Subcutaneous abdominal adipose tissue (tissue), 5 donors: Measurements from ENCODE around the gene TTR.

Source experiments
- H3K27ac ChIP-seq: one replicate; pipeline ENCODE4 v1.7.0; 2013; ENCODE audit warnings: low read depth, mild to moderate bottlenecking, inconsistent platforms, low read length, moderate library complexity
- H3K27me3 ChIP-seq, 5 donors: one replicate each; pipeline ENCODE4 v1.7.0; 2013; ENCODE audit warnings: low read length in 5 of 5, inconsistent platforms in 1 of 5; ENCODE audit not compliant: control insufficient read depth in 5 of 5, insufficient read depth in 4 of 5
- H3K36me3 ChIP-seq, 5 donors: one replicate each; pipeline ENCODE4 v1.7.0; 2013; ENCODE audit warnings: low read length in 5 of 5; ENCODE audit not compliant: control insufficient read depth in 5 of 5, insufficient read depth in 5 of 5
- H3K4me1 ChIP-seq, 5 donors: one replicate each; pipeline ENCODE4 v1.7.0; 2013; ENCODE audit warnings: low read length in 5 of 5, mild to moderate bottlenecking in 3 of 5, moderate library complexity in 1 of 5; ENCODE audit not compliant: control insufficient read depth in 5 of 5, insufficient read depth in 5 of 5
- H3K4me3 ChIP-seq, 5 donors: one replicate each; pipeline ENCODE4 v1.7.0; 2013; ENCODE audit warnings: low read length in 5 of 5, low read depth in 1 of 5
- H3K9ac ChIP-seq, 5 donors: one replicate each; pipeline ENCODE4 v1.7.0; 2013; ENCODE audit warnings: low read length in 5 of 5, mild to moderate bottlenecking in 4 of 5, moderate library complexity in 3 of 5
- H3K9me3 ChIP-seq, 5 donors: one replicate each; pipeline ENCODE4 v1.7.0; 2013; ENCODE audit warnings: low read length in 5 of 5; ENCODE audit not compliant: control insufficient read depth in 5 of 5
- donor health status: healthy.
- donor health status: healthy.
- donor health status: healthy.
- donor health status: healthy.
- donor health status: healthy.

TTR gene

DNA sequence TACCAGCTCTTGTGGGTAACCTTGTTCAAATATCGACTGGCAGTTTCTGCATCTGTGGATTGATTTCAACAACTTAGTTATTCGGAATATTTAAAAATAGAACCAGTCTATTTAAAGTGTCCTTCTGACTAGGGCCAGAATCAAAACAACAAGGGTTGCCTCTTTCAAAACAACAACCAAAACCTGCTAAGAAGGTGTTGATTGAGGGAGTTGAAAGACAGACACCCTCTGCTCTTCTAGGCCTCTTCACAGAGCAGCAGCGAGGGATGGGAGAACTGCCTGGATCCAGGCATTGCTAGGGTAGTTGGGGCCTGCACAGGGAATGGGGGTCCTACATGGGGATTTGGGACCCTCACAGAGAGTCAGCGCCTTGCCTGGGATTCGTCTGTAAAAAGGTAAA lies 19.8 kb downstream of the TTR start:
- no peaks in the 10 kb centered on the region for H3K36me3 ChIP-seq
- H3K4me3 ChIP-seq = no peak overlapping the region
- H3K9me3 ChIP-seq = no peaks in the 10 kb centered on the region
- no peak overlapping the region for H3K9ac ChIP-seq
- H3K27ac ChIP-seq = no peak overlapping the region
- H3K4me1 ChIP-seq = no peaks in the 10 kb centered on the region
- no peaks in the 10 kb centered on the region for H3K27me3 ChIP-seq

DNA sequence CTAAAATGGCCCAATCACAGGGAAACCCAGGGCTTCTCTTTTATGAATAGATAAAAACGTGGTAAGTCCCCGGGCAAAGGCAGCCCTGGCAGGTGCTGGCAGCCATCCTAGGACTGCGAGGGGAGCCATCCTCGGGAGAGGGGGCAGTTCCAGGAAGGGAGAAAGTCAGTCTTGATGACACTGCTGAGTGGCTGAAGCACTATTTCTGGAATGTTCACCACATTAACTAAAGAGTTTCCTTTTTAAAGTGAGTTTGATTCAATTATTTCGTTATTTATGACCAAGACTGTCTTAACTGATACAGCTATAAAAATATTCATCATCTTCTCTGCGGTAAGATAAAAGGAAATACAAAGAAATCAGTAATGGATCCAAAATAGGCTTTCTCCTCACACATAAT lies 20.4 kb downstream of the TTR start:
- H3K9ac ChIP-seq = no peak overlapping the region
- H3K4me1 ChIP-seq = no peaks in the 10 kb centered on the region
- H3K36me3 ChIP-seq = no peaks in the 10 kb centered on the region
- no peaks in the 10 kb centered on the region for H3K9me3 ChIP-seq
- H3K4me3 ChIP-seq = no peak overlapping the region
- no peaks in the 10 kb centered on the region for H3K27me3 ChIP-seq
- H3K27ac ChIP-seq = no peak overlapping the region

DNA sequence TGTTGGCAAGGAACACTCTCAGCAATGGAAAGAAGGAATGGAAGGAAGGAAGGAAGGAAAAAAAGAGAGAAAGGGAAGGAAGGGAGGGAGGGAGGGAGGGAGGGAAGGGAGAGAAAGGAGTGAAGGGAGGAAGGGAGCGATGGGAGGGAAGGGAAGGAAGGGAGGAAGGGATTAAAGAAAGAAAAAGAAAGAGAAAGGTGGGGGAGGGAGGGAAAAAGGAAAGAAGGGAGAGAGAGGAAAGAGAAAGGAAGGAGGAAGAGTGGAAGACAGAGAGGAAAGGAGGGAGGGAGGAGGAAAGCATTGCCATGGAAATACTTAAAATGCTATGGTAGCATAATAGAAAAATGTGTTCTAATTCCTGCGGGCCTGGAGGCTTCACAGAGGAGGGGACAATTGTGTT lies 22.4 kb downstream of the TTR start:
- Histone ChIP-seq H3K36me3 (no peaks in the 10 kb centered on the region), H3K4me3 (no peak overlapping the region), H3K27me3 (no peaks in the 10 kb centered on the region), H3K27ac (no peak overlapping the region), H3K4me1 (no peaks in the 10 kb centered on the region), H3K9ac (no peak overlapping the region), H3K9me3 (no peaks in the 10 kb centered on the region)

DNA sequence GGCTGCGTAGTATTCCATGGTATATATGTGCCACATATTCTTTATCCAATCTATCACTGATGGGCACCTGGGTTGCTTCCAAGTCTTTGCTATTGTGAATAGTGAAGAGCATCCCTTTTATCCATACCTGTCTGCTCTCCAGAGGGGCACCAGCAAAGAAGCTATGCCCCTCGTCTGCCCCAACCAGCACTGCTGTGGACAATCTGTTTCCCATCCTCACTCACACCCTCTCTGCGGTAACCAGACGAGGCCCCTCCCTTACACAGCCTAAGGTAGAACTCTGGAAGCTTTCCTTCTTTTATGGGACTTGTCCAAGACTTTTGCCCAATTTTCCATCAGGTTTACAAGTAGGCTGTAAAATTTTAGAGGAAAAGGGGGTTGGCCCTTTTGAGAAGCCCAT lies 24.9 kb downstream of the TTR start:
- Histone ChIP-seq H3K4me1 (no peaks in the 10 kb centered on the region), H3K9ac (no peak overlapping the region), H3K36me3 (no peaks in the 10 kb centered on the region), H3K4me3 (no peak overlapping the region), H3K27me3 (no peaks in the 10 kb centered on the region), H3K27ac (no peak overlapping the region), H3K9me3 (no peaks in the 10 kb centered on the region)

DNA sequence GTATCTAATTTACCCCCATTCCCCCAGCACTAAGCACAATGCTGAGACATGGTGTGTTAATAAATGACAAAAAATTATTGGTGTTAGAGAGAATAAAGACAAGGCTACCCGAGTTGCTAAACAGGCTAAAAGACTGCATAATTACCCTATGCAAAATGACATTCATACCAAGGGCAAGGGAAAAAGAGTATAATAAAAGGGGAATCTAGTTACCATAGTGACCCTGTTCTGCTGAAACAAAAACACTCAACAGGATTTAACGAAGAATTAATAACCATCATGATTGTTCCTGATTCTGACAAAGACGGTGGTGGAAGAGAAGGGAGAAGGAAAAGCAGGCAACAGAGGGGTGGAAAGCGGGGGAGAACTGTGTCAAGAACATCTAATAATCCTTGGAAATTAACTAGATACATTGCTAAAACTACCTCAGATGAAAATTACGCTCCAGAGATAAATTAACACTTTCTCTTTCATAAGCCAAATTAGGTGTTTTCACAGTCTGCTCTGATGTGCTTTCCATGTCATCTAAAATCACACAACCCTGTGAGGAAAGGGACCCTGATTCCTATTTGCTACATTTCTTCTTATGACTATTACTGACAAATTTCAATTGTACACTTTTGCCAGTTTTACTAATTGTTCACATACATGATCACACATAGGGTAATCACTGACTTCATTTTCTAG lies 25.5 kb downstream of the TTR start:
- Histone ChIP-seq H3K27me3 (no peaks in the 10 kb centered on the region), H3K9me3 (no peaks in the 10 kb centered on the region), H3K27ac (no peak overlapping the region), H3K4me3 (no peak overlapping the region), H3K9ac (no peak overlapping the region), H3K4me1 (no peaks in the 10 kb centered on the region), H3K36me3 (no peaks in the 10 kb centered on the region)

DNA sequence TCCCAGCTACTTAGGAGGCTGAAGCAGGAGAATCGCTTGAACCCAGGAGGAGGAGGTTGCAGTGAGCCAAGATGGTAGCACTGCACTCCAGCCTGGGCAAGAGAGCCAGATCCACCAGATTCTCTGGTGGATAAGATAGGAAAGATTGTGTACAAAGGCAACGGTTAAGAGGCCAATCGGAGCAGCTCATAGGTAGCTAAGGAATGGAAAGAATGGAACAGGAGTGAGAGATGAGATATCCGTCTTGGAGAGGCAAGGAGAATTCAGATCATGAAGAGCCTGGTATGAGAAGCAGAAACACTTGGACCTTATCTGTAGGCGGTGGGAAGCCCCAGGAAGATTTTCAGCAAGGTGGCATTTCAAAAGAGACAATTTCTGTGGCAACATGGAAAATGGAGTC lies 27.1 kb downstream of the TTR start:
- H3K27ac ChIP-seq = no peak overlapping the region
- H3K4me3 ChIP-seq = no peak overlapping the region
- no peak overlapping the region for H3K9ac ChIP-seq
- H3K9me3 ChIP-seq = no peaks in the 10 kb centered on the region
- H3K4me1 ChIP-seq = no peaks in the 10 kb centered on the region
- no peaks in the 10 kb centered on the region for H3K27me3 ChIP-seq
- H3K36me3 ChIP-seq = no peaks in the 10 kb centered on the region

DNA sequence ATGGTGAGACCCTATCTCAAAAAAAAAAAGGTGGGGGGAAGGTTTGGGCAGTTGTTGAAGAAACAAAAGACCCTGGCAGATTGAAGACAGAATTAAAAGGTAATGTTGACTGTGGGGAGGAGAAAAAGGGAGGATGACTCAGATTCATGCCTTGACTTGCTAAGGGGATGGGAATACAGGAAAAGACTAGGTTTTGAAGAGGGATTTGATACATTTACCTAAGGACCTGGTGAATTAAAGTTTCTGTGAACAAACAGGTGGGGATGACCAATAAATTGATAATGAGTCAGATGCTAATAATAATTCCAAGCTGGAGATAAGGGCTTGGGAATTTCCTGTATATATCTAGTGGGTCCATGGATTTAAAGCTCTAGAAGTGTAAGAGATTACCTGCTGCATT lies 27.6 kb downstream of the TTR start:
- Histone ChIP-seq H3K36me3 (no peaks in the 10 kb centered on the region), H3K4me1 (no peaks in the 10 kb centered on the region), H3K27ac (no peak overlapping the region), H3K27me3 (no peaks in the 10 kb centered on the region), H3K9me3 (no peaks in the 10 kb centered on the region), H3K4me3 (no peak overlapping the region), H3K9ac (no peak overlapping the region)

DNA sequence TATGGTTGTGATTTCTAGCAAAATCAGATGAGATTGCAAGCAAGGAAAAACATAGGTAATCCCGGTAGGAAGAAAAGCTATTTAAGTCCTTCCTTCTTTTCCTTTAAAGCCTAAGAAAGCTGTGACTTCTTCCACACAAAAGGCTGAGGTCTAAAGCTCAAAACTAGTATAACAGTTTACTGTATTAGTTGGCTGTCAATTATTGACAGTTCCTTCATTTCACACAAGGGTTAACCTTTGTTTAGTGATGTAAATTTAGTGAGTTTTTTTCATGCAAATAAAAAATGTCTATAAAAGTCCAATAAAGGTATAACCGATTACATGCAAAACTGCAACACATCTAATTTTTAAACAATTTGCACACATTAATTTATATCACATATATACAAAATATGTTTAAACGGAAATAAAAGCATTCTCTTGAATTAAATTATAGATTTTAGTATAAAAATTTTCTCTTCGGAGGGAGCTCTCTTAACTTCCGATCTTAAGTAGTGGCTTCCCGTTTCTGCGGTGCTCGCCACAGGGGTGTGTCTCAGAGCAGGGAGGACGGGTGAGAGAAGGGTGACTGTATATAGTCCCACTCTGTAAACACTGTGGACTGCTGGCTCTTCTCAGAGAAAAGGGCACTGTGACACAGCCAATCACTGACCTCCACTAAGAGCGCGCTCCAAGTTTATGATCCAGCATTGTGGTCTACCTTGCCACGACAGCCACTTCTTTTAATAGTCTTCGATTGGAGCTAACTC lies 33.4 kb downstream of the TTR start:
- Histone ChIP-seq H3K27ac (no peak overlapping the region), H3K36me3 (peaks cover 0 to 6% (median 0%) of the 10 kb centered on the region in 5 donors), H3K4me3 (no peak overlapping the region), H3K9me3 (no peaks in the 10 kb centered on the region), H3K9ac (no peak overlapping the region), H3K4me1 (no peaks in the 10 kb centered on the region), H3K27me3 (no peaks in the 10 kb centered on the region)

DNA sequence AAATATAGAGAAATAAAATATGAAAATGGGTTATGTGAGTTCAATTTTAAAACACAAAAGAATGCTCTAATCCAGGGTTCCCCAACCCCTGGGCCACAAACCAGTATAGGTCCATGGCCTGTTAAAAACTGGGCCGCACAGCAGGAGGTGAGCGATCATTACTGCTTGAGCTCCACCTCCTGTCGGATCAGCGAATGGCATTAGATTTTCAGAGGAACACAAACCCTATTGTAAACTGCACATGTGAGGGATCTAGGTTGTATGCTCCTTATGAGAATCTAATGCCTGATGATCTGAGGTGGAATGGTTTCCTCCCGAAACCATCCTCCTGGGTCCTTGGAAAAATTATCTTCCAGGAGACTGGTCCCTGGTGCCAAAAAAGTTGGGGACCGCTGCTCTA lies 34.7 kb downstream of the TTR start:
- Histone ChIP-seq H3K36me3 (peaks cover 0 to 12% (median 3%) of the 10 kb centered on the region in 5 donors), H3K27me3 (no peaks in the 10 kb centered on the region), H3K9ac (no peak overlapping the region), H3K9me3 (no peaks in the 10 kb centered on the region), H3K27ac (no peak overlapping the region), H3K4me3 (no peak overlapping the region), H3K4me1 (no peaks in the 10 kb centered on the region)

DNA sequence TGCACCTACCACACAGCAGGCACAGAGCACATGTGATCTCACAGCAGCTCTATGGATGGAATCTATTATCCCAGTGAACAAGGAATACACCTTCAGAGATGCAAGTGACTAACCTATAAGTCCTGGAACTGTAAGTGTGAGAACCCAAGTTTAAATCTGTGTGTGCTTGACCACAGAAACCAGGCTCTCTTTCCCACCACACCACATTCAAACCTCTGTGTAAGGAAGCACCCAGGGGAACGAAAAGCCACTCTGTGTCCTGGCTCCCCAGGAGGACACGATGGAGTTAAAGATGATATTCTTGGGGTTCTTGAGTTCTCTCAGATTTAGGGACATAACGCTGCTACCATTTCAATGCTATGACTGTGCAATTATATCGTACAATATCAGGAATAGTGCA lies 38.9 kb downstream of the TTR start:
- Histone ChIP-seq H3K9me3 (no peaks in the 10 kb centered on the region), H3K4me1 (no peaks in the 10 kb centered on the region), H3K4me3 (no peak overlapping the region), H3K9ac (no peak overlapping the region), H3K27ac (no peak overlapping the region), H3K36me3 (peaks cover 0 to 9% (median 0%) of the 10 kb centered on the region in 5 donors), H3K27me3 (no peaks in the 10 kb centered on the region)
